Choroid plexus epithelial cell (primary cell): ENCODE measurements around the gene ATP5IF1.
A peak's percentile ranks its signal among the peaks of the same experiment; 100 is the strongest.

Experiments used
- DNase-seq: peaks from one replicate; pipeline ENCODE4 v3.0.0-alpha.2; 2010; ENCODE audit warnings: low read depth
- H3K4me3 ChIP-seq: 2 replicates; pipeline ENCODE4 v1.5.1; 2011; ENCODE audit warnings: low read depth, mild to moderate bottlenecking, control low read depth, low read length, moderate library complexity
- CTCF ChIP-seq: conservative IDR thresholded peaks from 2 replicates; pipeline ENCODE4 v1.5.1; 2011; ENCODE audit warnings: low read depth, mild to moderate bottlenecking, control low read depth, inconsistent platforms, low read length, moderate library complexity

Gene ATP5IF1

GRCh38 chr1:28196330-28196729 lies 39.6 kb upstream of the ATP5IF1 start:
- no peak for TF ChIP-seq CTCF
- DNase-seq = no peak
- no peak overlapping the region for H3K4me3 ChIP-seq

- no peak for DNase-seq
- TF ChIP-seq CTCF = no peak
- H3K4me3 ChIP-seq = no peak overlapping the region
These were observed 38.1 kb upstream of the ATP5IF1 start for GRCh38 chr1:28197682-28198415.

- TF ChIP-seq CTCF = no peak
- H3K4me3 ChIP-seq = no peak overlapping the region
- no peak for DNase-seq
These were observed 36.3 kb upstream of the ATP5IF1 start for GRCh38 chr1:28199328-28200233.

- no peak for DNase-seq
- TF ChIP-seq CTCF = no peak
- no peak overlapping the region for H3K4me3 ChIP-seq
These were observed 35.6 kb upstream of the ATP5IF1 start for GRCh38 chr1:28200234-28200873.

GRCh38 chr1:28205243-28205642 lies 30.7 kb upstream of the ATP5IF1 start:
- no peak for DNase-seq
- no peak for TF ChIP-seq CTCF
- H3K4me3 ChIP-seq = no peak overlapping the region

GRCh38 chr1:28208818-28209441 lies 27.0 kb upstream of the ATP5IF1 start:
- peak; percentile 87 for DNase-seq
- peak; percentile 90 for TF ChIP-seq CTCF
- H3K4me3 ChIP-seq = no peak overlapping the region
